GM12878 (cell line): ENCODE results near the gene TWIST1. TPM values are rescaled to one million over a fixed set of nuclear protein-coding genes. Genes with fewer than 3 reads are reported as not detected.

ENCODE experiments used
- ATAC-seq: fragments of 200-7000 bp; cut with Tn5 transposase; 3 replicates; pipeline ENCODE4 v1.9.1; 2020; ENCODE audit warnings: mild to moderate bottlenecking, moderate library complexity
- BruUV-seq: library from RNA; stranded (reverse); fragments of 400-500 nt; replicated peaks from 2 replicates; lab custom pipeline; 2021; lab: Mats Ljungman, UMichigan
- CTCF ChIA-PET: fragments of 300-600 bp; sonication (Branson Sonifier 250); formaldehyde crosslinking; extraction: SDS; loops from one replicate; lab custom pipeline; 2021; ENCODE audit warnings: inconsistent platforms; lab: Yijun Ruan, JAX
- POLR2A ChIA-PET: fragments of 350-600 bp; formaldehyde crosslinking; extraction: SDS; loops from one replicate; lab custom pipeline; 2021; ENCODE audit warnings: inconsistent platforms; lab: Charles Lee
- RAD21 ChIA-PET: fragments of 300-600 bp; sonication (Branson Sonifier 250); formaldehyde crosslinking; loops from one replicate; lab custom pipeline; 2023; ENCODE audit warnings: antibody characterized with exemption; ENCODE audit not compliant: unreplicated experiment; lab: Charles Lee
- SMC1A ChIA-PET: fragments of 300-600 bp; sonication (Branson Sonifier 250); formaldehyde crosslinking; loops from one replicate; lab custom pipeline; 2023; ENCODE audit not compliant: unreplicated experiment, uncharacterized antibody; lab: Charles Lee
- DNase-seq: peaks from one replicate; pipeline ENCODE4 v3.0.0-alpha.2; 2011; ENCODE audit warnings: low read depth, low spot score
- FAIRE-seq: peaks from 3 replicates; lab custom pipeline; 2011; peaks lifted over from hg19 to GRCh38; lab: Jason Lieb, UNC
- H2AFZ ChIP-seq: 2 replicates; pipeline ENCODE4 v1.6.0; 2011; ENCODE audit warnings: low read depth, low read length, control low read depth; ENCODE audit not compliant: control insufficient read depth
- H3K27ac ChIP-seq: 2 replicates; pipeline ENCODE4 v1.5.1; 2011; ENCODE audit warnings: control low read depth; ENCODE audit not compliant: control insufficient read depth, insufficient read depth
- H3K27me3 ChIP-seq, 2 experiments: replicated peaks in 1 of 2; 2 replicates each; pipeline versions ENCODE4 v1.6.0 to v1.6.1; 2011; ENCODE audit warnings: low read length in 1 of 2; ENCODE audit not compliant: control insufficient read depth in 2 of 2, insufficient read depth in 2 of 2
- H3K36me3 ChIP-seq, 2 experiments: 2 replicates each; pipeline ENCODE4 v1.5.1; 2011; ENCODE audit warnings: low read length in 1 of 2; ENCODE audit not compliant: control insufficient read depth in 2 of 2, insufficient read depth in 2 of 2
- H3K4me1 ChIP-seq: 2 replicates; pipeline ENCODE4 v1.6.1; 2011; ENCODE audit warnings: mild to moderate bottlenecking, low read length, moderate library complexity, mixed read lengths; ENCODE audit not compliant: control insufficient read depth, insufficient read depth
- H3K4me2 ChIP-seq: 2 replicates; pipeline ENCODE4 v1.6.0; 2011; ENCODE audit warnings: control low read depth; ENCODE audit not compliant: control insufficient read depth, insufficient read depth
- H3K4me3 ChIP-seq: fragments of 200-600 bp; sonication (generic); 2 replicates; pipeline ENCODE4 v1.5.1; 2016
- H3K79me2 ChIP-seq: 2 replicates; pipeline ENCODE4 v1.6.0; 2011; ENCODE audit warnings: low read length; ENCODE audit not compliant: control insufficient read depth, insufficient read depth
- H3K9ac ChIP-seq: 2 replicates; pipeline ENCODE4 v1.8.0; 2011; ENCODE audit warnings: low read length, control low read depth, mixed read lengths; ENCODE audit not compliant: control insufficient read depth, insufficient read depth
- H3K9me3 ChIP-seq: replicated peaks from 3 replicates; pipeline ENCODE4 v1.5.1; 2011; ENCODE audit warnings: mild to moderate bottlenecking, low read length; ENCODE audit not compliant: control insufficient read depth, insufficient read depth
- H4K20me1 ChIP-seq: 2 replicates; pipeline ENCODE4 v1.6.0; 2011; ENCODE audit not compliant: control insufficient read depth, insufficient read depth
- CEBPB ChIP-seq, 2 experiments: fragments of 150-350 bp in 1 of 2; IDR thresholded peaks; 2 replicates each; pipeline ENCODE4 v1.6.1; 2012 to 2014; ENCODE audit warnings: low read depth in 2 of 2, low read length in 2 of 2, borderline replicate concordance in 1 of 2, inconsistent platforms in 1 of 2
- JUND ChIP-seq: IDR thresholded peaks from 2 replicates; pipeline ENCODE4 v1.6.1; 2012; ENCODE audit warnings: low read depth, mild to moderate bottlenecking, low read length, improper control_type of control experiment, moderate library complexity
- POLR2AphosphoS2 ChIP-seq: IDR thresholded peaks from 2 replicates; pipeline ENCODE4 v1.6.1; 2011; ENCODE audit warnings: low read depth, mild to moderate bottlenecking, low read length, improper control_type of control experiment, moderate library complexity
- SMAD1 ChIP-seq: fragments of 450-650 bp; IDR thresholded peaks from 2 replicates; pipeline ENCODE4 v1.6.1; 2018; ENCODE audit warnings: mild to moderate bottlenecking, low read depth; ENCODE audit not compliant: partially characterized antibody
- TCF7 ChIP-seq: IDR thresholded peaks from 2 replicates; pipeline ENCODE4 v1.6.1; 2014; ENCODE audit warnings: antibody characterized with exemption, borderline replicate concordance
- WGBS: methylation state at CpG from one replicate; pipeline ENCODE4 v1.1.6; 2016; ENCODE audit warnings: low lambda C conversion rate; ENCODE audit not compliant: insufficient replicate concordance, insufficient coverage; ENCODE audit errors: missing lambda C conversion rate; 5-methylcytosine and 5-hydroxymethylcytosine counted together
- in situ Hi-C: fragments of 300-500 bp; cut with MboI; formaldehyde crosslinking; loops from 9 replicates; pipeline ENCODE4 v1.14.3; 2018; ENCODE audit warnings: mixed read lengths
- intact Hi-C: fragments of 100-400 bp; cut with micrococcal nuclease; formaldehyde crosslinking; loops from one replicate; pipeline ENCODE4 v1.14.2; 2022; ENCODE audit not compliant: unreplicated experiment
- polyA plus RNA-seq, 11 experiments: library from polyadenylated mRNA; depleted of rRNA in 4 of 11; unstranded in 6 of 11; stranded (reverse) in 5 of 11; fragments of >200 nt; fragmentation: Nextera tagmentation in 4 of 11; fragmentation: Illumina TruSeq in 1 of 11; extraction: Ambion mirVana in 4 of 11; extraction: Trizol in 1 of 11; gene quantifications; 1 replicate in 1 of 11; 2 replicates in 10 of 11; pipeline versions ENCODE4 v1.2.1 to v1.2.3, GENCODE V29; 2011 to 2016; ENCODE audit warnings: inconsistent platforms in 2 of 11, missing spikeins in 2 of 11, low read depth in 1 of 11
- total RNA-seq, 4 experiments: library from RNA; depleted of rRNA in 3 of 4; stranded (reverse); fragments of >200 nt in 3 of 4; fragmentation: Illumina TruSeq in 1 of 4; extraction: Trizol in 1 of 4; gene quantifications; 2 replicates each; pipeline versions ENCODE4 v1.2.1 to v1.2.3, GENCODE V29; 2013 to 2021
- TF ChIP-seq, protein P1 (sequence below), 3 experiments: IDR thresholded peaks in 2 of 3; conservative IDR thresholded peaks in 1 of 3; 2 replicates each; pipeline ENCODE4 v1.5.1; 2011; ENCODE audit warnings: low read depth in 3 of 3, low read length in 3 of 3, mild to moderate bottlenecking in 3 of 3, control low read depth in 2 of 3, moderate library complexity in 2 of 3, inconsistent platforms in 1 of 3, mixed read lengths in 1 of 3; ENCODE audit not compliant: control insufficient read depth in 2 of 3, insufficient read depth in 1 of 3; ENCODE audit errors: extremely low read depth in 1 of 3

TWIST1 gene
- total and polyA plus RNA-seq, 10 of the 15 experiments (the other 5 are each of a cell fraction or from before 2014, with no cell fraction given): not detected

GRCh38 chr7:19069842-19070241 is 47.6 kb downstream of the TWIST1 start:
- POLR2A ChIA-PET: no interaction called here
- FAIRE-seq (no peak), ATAC-seq (no peak), DNase-seq (no peak)
- Histone ChIP-seq H3K36me3 (no peaks in the 10 kb centered on the region), H3K27me3 (no peaks in the 10 kb centered on the region), H3K9me3 (no peaks in the 10 kb centered on the region), H3K79me2 (no peaks in the 10 kb centered on the region), H2AFZ (no peak overlapping the region), H3K4me1 (no peaks in the 10 kb centered on the region), H3K9ac (no peak overlapping the region), H3K4me2 (no peak overlapping the region), H3K4me3 (no peak overlapping the region), H3K27ac (no peak overlapping the region), H4K20me1 (no peaks in the 10 kb centered on the region)
- CTCF ChIA-PET: interaction anchor here (1.2 kb wide), 1 partner anchor 9 kb away, joined by 4 read pairs; no protein-coding TSS in a partner anchor
- in situ Hi-C loops (no loop called here), intact Hi-C loops (no loop called here)
- RAD21 ChIA-PET: no interaction called here
- WGBS: 0% methylated on average over 1 of the region's 1 CpG
- SMC1A ChIA-PET: interaction anchor here (0.9 kb wide), 1 partner anchor 9 kb away, joined by 3 read pairs; no protein-coding TSS in a partner anchor
- TF ChIP-seq JUND: no peak
- no peak for TF ChIP-seq TCF7
- no peak for TF ChIP-seq SMAD1
- TF ChIP-seq CEBPB (IDR thresholded peaks at IDR 0.05; ENCODE audit: borderline replicate concordance in 1 of 2, low read depth in 2 of 2, low read length in 2 of 2): no peak
- TF ChIP-seq, protein P1, sequence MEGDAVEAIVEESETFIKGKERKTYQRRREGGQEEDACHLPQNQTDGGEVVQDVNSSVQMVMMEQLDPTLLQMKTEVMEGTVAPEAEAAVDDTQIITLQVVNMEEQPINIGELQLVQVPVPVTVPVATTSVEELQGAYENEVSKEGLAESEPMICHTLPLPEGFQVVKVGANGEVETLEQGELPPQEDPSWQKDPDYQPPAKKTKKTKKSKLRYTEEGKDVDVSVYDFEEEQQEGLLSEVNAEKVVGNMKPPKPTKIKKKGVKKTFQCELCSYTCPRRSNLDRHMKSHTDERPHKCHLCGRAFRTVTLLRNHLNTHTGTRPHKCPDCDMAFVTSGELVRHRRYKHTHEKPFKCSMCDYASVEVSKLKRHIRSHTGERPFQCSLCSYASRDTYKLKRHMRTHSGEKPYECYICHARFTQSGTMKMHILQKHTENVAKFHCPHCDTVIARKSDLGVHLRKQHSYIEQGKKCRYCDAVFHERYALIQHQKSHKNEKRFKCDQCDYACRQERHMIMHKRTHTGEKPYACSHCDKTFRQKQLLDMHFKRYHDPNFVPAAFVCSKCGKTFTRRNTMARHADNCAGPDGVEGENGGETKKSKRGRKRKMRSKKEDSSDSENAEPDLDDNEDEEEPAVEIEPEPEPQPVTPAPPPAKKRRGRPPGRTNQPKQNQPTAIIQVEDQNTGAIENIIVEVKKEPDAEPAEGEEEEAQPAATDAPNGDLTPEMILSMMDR (IDR thresholded peaks at IDR 0.05 in 2 of 3, conservative IDR thresholded peaks at IDR 0.05 in 1 of 3; ENCODE audit: control insufficient read depth in 2 of 3, extremely low read depth in 1 of 3, insufficient read depth in 1 of 3, low read depth in 3 of 3, low read length in 3 of 3): no peak
- TF ChIP-seq POLR2AphosphoS2: no peak
- BruUV-seq: no TSS peak
